B cell (primary cell): ENCODE results near the gene B4GALNT3.

Experiments used
- CTCF ChIP-seq: fragments of 200-600 bp; IDR thresholded peaks from one replicate; pipeline ENCODE4 v1.8.0; 2022; ENCODE audit warnings: antibody characterized with exemption, mild to moderate bottlenecking
- EZH2 ChIP-seq: IDR thresholded peaks from 2 replicates; pipeline ENCODE4 v1.6.1; 2012; ENCODE audit warnings: borderline replicate concordance, low read depth, mild to moderate bottlenecking, moderate library complexity, low read length; ENCODE audit not compliant: insufficient read depth, poor library complexity, severe bottlenecking

GRCh38 chr12:466762-467161 lies 7.0 kb downstream of the B4GALNT3 start:
- TF ChIP-seq CTCF = no peak
- TF ChIP-seq EZH2 = no peak
